ENCODE results near the gene FBXO15.
A peak's percentile ranks its signal among the peaks of the same experiment; 100 is the strongest.

Gene FBXO15

DNA sequence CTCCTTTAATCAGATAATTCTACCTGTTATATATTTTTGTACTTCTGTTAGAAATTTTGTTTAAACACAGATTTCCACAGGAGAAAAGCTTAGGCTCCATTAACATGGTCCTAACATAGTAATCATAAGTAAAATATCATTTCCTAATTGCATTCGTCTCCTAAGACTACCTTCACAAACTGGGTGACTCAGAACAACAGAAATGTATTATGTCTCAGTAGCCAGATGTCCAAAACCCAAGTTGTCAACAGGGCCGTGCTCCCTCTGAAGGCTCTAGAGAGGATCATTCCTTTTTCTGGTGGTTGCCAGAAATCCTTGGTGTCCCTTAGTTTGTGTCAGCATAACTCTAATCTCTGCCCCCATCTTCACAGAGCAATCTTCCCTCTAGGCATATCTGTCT, 5.4 kb downstream of the FBXO15 start:
- no peak overlapping the region for H3K4me3 Mint-ChIP-seq
- peaks cover 7% of the 10 kb centered on the region for H3K27me3 Mint-ChIP-seq
- no peak overlapping the region for H3K27ac Mint-ChIP-seq
- H3K9me3 Mint-ChIP-seq, result no peaks in the 10 kb centered on the region
- intact Hi-C loops (cut with micrococcal nuclease), result no loop called here
- H3K4me1 Mint-ChIP-seq (ENCODE audit: low read depth), result peaks cover 28% of the 10 kb centered on the region
- H3K36me3 Mint-ChIP-seq (ENCODE audit: low read depth), result no peaks in the 10 kb centered on the region

DNA sequence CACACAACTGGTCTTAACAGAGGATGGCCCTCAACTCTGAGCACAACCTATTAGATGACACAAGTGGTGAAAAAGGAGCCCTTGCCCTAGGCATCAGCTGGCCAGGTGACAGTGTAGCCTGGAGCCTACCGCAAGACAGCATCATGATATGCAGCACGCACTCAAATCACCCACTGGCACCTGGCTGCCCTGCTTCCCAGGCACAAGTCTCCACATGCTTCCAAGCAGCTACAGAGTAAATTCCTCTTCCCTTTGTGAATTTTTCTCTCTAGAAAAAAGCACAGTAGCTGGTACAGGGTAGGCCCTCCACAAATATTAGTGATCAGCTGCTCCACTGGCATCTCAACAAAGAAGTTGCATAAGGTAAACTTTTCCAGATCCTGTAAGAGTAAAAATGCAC, 6.0 kb downstream of the FBXO15 start:
- peaks cover 6% of the 10 kb centered on the region for H3K27me3 Mint-ChIP-seq
- H3K4me3 Mint-ChIP-seq, result no peak overlapping the region
- H3K36me3 Mint-ChIP-seq (ENCODE audit: low read depth), result no peaks in the 10 kb centered on the region
- H3K4me1 Mint-ChIP-seq (ENCODE audit: low read depth), result peaks cover 24% of the 10 kb centered on the region
- no peak overlapping the region for H3K27ac Mint-ChIP-seq
- H3K9me3 Mint-ChIP-seq, result no peaks in the 10 kb centered on the region
- intact Hi-C loops (cut with micrococcal nuclease), result no loop called here

DNA sequence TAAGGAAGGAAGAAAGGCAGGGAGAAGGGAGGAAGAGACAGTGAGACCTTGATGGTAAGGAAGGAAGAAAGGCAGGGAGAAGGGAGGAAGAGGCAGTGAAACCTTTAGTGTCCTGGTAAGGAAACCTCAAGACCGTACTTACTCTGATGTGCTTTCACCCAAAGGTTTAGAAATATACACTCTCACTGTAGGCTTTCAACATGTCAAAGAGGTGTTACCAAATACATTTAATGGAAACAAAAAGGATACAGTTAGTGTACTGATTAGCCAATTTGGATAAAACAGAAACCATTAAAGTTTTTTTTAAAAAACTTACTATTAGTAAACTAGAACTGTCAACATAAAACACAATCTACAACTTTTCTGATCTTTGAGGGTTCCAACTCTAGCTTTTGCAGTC, 7.1 kb downstream of the FBXO15 start:
- Mint-ChIP-seq H3K4me1 (ENCODE audit: low read depth) (peaks cover 24% of the 10 kb centered on the region), H3K4me3 (no peak overlapping the region), H3K9me3 (no peaks in the 10 kb centered on the region), H3K36me3 (ENCODE audit: low read depth) (no peaks in the 10 kb centered on the region), H3K27ac (peak overlapping the region; percentile 3), H3K27me3 (peaks cover 6% of the 10 kb centered on the region)
- intact Hi-C loops (cut with micrococcal nuclease), result no loop called here

DNA sequence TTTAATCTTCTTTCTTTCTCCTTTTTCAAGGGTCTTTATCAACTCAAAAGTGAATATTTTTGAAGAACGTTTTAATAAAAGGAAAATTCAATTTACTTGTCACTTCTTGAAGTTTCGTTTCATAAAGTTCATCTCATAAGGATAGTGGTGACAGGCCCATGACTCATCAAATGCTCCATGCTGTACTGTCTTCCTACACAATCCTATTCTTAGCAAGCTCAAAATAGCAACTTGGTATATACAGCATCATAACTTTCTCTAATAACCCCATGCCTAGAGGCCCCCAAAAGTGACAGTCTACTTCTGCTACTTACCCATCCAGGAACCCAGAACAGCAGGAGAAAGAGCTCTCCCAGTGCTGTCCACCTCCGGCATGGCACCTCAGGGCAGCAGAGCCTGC, 7.7 kb downstream of the FBXO15 start:
- Mint-ChIP-seq H3K36me3 (ENCODE audit: low read depth) (no peaks in the 10 kb centered on the region), H3K9me3 (no peaks in the 10 kb centered on the region), H3K4me3 (no peak overlapping the region), H3K27ac (peak overlapping the region; percentile 3), H3K27me3 (peaks cover 6% of the 10 kb centered on the region), H3K4me1 (ENCODE audit: low read depth) (peaks cover 24% of the 10 kb centered on the region)
- intact Hi-C loops (cut with micrococcal nuclease), result no loop called here

DNA sequence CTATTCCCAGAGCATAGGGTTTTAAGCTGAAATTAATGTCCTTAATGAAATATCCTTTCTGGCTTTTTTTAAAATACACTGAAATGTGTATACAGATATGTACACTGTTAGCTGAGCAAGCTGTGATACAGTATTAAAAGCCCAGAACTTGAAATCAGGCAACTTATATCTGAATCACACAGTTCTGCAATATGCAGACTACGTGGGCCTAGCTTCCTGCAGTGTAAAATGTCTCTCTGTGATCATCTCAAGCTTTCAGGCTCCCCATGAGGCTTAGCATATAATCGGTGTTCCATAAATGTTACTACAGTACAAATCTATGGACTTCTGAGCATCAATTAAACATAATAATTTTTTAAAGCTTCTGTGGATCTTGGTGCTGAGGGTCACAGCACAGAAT, 8.2 kb downstream of the FBXO15 start:
- H3K27ac Mint-ChIP-seq, result peak overlapping the region; percentile 53

DNA sequence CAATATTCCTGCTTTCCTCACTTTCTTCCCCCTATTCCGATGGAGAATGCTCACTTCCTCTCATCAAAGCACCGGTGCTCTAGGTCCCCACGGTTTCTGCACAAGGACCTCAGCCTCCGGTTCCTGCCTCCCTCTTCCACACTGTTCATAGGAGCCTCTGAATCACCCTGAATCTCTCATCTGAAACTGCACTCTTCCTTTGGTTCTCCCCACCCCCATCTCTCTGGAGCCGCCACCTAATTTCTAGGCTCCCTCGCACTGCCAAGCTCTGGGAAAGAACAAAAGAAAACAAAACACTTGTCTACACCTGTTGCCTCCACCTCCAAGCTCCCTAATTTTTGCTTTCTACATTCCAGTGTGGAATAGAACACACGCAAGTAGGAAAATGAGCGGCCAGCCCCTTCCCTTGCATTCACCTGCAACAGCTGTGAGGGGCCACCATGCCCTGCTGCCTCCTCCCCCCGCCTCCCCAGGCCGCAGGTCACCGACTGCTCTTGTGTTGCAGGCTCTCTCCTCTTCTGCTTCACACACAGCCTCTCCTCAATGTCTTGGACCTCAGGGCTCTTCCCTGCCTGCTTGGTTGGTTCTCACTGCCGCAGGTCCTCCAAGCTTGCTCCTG, 9.6 kb downstream of the FBXO15 start:
- Mint-ChIP-seq H3K4me3 (no peak overlapping the region), H3K36me3 (ENCODE audit: low read depth) (no peaks in the 10 kb centered on the region), H3K4me1 (ENCODE audit: low read depth) (peaks cover 24% of the 10 kb centered on the region), H3K27ac (no peak overlapping the region), H3K9me3 (no peaks in the 10 kb centered on the region), H3K27me3 (peaks cover 6% of the 10 kb centered on the region)
- intact Hi-C loops (cut with micrococcal nuclease), result no loop called here

More for the DNA sequence above, 8.2 kb downstream of the FBXO15 start:
- Mint-ChIP-seq H3K4me3 (no peak overlapping the region), H3K36me3 (ENCODE audit: low read depth) (no peaks in the 10 kb centered on the region), H3K4me1 (ENCODE audit: low read depth) (peaks cover 24% of the 10 kb centered on the region), H3K9me3 (no peaks in the 10 kb centered on the region), H3K27me3 (peaks cover 6% of the 10 kb centered on the region)
- intact Hi-C loops (cut with micrococcal nuclease), result no loop called here

DNA sequence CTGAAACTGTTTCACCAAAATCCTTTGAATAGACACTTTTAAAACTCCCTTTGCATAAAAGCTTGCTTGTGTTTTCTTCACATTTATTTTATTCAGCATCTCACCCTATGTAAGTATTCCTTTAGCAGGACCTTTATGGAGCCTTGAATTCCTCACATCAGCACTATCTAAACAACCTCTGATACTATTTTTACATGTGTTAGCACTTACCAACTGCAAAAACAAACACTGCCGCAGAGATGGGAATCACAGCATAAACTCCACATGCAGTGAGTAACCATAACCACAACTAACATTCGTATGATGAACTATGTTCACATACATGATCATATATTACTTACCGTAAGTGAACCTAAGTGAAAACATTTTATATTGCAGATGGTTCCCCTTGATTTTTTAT, 15.4 kb downstream of the FBXO15 start:
- peaks cover 4% of the 10 kb centered on the region for H3K27me3 Mint-ChIP-seq
- H3K36me3 Mint-ChIP-seq (ENCODE audit: low read depth), result no peaks in the 10 kb centered on the region
- intact Hi-C loops (cut with micrococcal nuclease), result no loop called here
- no peak overlapping the region for H3K4me3 Mint-ChIP-seq
- no peaks in the 10 kb centered on the region for H3K9me3 Mint-ChIP-seq
- H3K27ac Mint-ChIP-seq, result no peak overlapping the region
- no peaks in the 10 kb centered on the region for H3K4me1 Mint-ChIP-seq (ENCODE audit: low read depth)

DNA sequence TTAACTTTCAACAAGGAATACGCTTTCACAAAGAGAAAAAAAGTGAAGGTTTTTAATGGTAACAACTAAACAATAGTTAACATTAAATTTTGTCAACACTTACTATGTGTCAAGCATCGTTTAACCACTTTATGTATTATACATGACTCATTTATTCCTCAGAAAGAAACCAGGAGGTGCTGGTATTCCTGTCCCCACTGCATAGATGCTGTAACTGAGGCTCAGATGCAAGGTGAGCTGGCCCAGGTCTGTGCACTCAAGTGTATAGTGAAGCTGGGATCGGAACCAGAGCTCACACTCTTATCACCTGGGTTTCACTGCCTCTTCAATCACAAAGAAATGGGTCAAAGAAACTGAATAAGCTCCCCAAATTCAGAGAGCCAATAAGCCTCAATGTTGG, 16.5 kb downstream of the FBXO15 start:
- no peak overlapping the region for H3K4me3 Mint-ChIP-seq
- H3K27ac Mint-ChIP-seq, result no peak overlapping the region
- no peaks in the 10 kb centered on the region for H3K4me1 Mint-ChIP-seq (ENCODE audit: low read depth)
- intact Hi-C loops (cut with micrococcal nuclease), result no loop called here
- H3K36me3 Mint-ChIP-seq (ENCODE audit: low read depth), result no peaks in the 10 kb centered on the region
- H3K27me3 Mint-ChIP-seq, result peaks cover 3% of the 10 kb centered on the region
- H3K9me3 Mint-ChIP-seq, result no peaks in the 10 kb centered on the region

DNA sequence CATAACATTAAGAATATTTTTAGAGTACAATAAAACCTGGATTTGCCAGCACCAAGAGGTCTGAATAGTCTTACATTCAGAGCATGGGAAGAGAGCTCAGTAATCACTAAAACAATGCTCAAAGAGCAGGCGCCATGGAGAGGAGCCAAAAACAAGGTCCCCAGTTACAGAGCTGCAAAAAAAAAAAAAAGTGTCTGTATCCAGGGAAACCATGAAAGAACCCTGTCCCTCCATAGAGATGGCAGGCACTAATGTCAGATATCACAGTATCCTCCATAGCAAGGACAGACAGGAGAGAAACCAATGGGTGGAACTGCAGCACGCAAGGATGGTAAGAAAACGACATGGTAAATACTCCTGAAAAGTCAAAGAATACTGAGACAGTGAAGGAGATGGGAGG, 19.5 kb downstream of the FBXO15 start:
- H3K36me3 Mint-ChIP-seq (ENCODE audit: low read depth), result no peaks in the 10 kb centered on the region
- no peaks in the 10 kb centered on the region for H3K9me3 Mint-ChIP-seq
- no peak overlapping the region for H3K4me3 Mint-ChIP-seq
- H3K27me3 Mint-ChIP-seq, result peaks cover 3% of the 10 kb centered on the region
- H3K27ac Mint-ChIP-seq, result no peak overlapping the region
- intact Hi-C loops (cut with micrococcal nuclease), result no loop called here
- no peaks in the 10 kb centered on the region for H3K4me1 Mint-ChIP-seq (ENCODE audit: low read depth)

DNA sequence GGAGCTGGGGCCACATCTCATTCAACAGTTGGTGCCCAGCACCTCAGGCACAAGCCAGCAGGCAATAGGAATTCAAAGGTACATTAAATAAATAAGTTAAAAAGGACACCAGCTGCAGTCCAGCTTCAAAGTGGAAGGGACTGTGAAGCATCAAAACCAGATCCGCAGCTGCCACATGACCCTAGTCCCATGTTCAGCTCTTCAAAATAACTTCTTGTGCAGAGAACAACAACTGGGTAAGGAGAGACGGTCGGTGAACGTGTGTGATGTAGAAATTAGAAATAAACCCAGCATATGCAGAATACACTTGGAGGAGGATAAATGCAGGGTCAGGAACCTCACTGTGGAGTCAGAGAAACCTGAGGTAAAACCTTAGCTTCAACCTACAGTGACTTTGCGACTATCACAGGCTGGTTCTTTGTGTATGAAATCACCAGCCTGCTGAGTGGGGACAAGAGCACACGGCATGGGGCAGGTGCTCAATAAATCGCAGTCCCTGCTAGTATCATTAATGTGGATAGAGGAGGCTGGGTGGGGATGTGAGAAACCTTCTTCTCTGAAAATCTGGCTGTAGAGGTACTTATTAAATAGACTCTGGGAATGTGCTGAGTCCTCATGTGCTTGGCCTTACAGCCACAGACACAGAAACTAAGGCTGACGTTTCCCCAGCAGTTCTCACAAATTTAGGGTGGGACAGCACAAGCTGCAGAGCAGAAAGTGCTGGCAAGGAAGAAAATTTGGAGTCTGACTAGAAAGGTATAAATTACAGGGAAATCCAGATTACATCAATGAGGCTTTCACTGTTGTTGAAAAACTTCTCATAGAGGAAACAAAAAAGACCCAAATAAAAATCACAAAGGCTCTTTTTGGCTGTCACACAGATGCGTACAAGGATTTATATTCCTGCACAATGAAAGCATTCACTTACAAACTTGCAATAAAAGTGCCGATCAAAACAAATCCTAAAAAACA, 20.7 kb downstream of the FBXO15 start:
- intact Hi-C loops (cut with micrococcal nuclease), result no loop called here
- H3K27me3 Mint-ChIP-seq, result peaks cover 5% of the 10 kb centered on the region
- H3K9me3 Mint-ChIP-seq, result no peaks in the 10 kb centered on the region
- H3K4me3 Mint-ChIP-seq, result no peak overlapping the region
- no peak overlapping the region for H3K27ac Mint-ChIP-seq
- no peaks in the 10 kb centered on the region for H3K4me1 Mint-ChIP-seq (ENCODE audit: low read depth)
- H3K36me3 Mint-ChIP-seq (ENCODE audit: low read depth), result no peaks in the 10 kb centered on the region

DNA sequence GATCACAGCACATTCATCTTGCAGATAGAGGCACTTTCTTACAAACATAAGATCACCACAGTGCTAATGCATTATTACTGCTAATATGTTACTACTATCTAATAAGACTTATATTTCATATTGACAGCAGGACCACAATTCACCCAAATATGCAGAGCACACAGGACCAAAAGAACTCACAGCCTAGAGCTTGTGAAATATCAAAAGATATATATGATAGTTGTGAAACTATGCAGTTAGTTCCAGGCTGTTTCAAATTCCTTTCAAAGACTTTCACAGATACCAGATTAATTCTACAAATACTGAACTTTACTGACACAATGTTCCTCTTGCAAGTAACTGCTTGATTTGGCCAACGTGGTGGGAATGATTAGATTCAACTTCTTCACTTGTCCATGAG, 23.0 kb downstream of the FBXO15 start:
- no peak overlapping the region for H3K4me3 Mint-ChIP-seq
- no peaks in the 10 kb centered on the region for H3K36me3 Mint-ChIP-seq (ENCODE audit: low read depth)
- no peak overlapping the region for H3K27ac Mint-ChIP-seq
- H3K4me1 Mint-ChIP-seq (ENCODE audit: low read depth), result no peaks in the 10 kb centered on the region
- intact Hi-C loops (cut with micrococcal nuclease), result no loop called here
- H3K27me3 Mint-ChIP-seq, result peaks cover 6% of the 10 kb centered on the region
- H3K9me3 Mint-ChIP-seq, result no peaks in the 10 kb centered on the region

DNA sequence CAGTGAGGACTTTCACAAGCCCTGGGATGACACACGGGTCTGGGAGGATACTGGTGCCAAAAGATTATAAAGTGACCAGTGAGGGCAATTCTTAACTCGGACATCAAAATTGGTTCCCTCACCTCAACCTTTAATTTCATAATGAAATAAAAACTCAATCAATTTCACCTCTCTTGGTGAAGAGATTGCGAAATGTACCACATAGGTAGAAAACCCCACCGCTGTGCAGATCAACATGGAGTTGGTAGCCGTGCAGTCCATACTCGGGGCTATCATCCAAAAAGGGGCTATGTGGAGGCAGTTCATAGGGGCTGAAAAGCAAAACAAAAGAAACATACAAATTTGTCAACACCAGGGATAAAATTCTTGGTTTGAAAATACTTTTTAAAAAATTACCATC, 24.4 kb downstream of the FBXO15 start:
- Mint-ChIP-seq H3K27ac (no peak overlapping the region), H3K4me3 (no peak overlapping the region), H3K27me3 (peaks cover 7% of the 10 kb centered on the region), H3K9me3 (no peaks in the 10 kb centered on the region), H3K4me1 (ENCODE audit: low read depth) (no peaks in the 10 kb centered on the region), H3K36me3 (ENCODE audit: low read depth) (no peaks in the 10 kb centered on the region)
- intact Hi-C loops (cut with micrococcal nuclease), result no loop called here

DNA sequence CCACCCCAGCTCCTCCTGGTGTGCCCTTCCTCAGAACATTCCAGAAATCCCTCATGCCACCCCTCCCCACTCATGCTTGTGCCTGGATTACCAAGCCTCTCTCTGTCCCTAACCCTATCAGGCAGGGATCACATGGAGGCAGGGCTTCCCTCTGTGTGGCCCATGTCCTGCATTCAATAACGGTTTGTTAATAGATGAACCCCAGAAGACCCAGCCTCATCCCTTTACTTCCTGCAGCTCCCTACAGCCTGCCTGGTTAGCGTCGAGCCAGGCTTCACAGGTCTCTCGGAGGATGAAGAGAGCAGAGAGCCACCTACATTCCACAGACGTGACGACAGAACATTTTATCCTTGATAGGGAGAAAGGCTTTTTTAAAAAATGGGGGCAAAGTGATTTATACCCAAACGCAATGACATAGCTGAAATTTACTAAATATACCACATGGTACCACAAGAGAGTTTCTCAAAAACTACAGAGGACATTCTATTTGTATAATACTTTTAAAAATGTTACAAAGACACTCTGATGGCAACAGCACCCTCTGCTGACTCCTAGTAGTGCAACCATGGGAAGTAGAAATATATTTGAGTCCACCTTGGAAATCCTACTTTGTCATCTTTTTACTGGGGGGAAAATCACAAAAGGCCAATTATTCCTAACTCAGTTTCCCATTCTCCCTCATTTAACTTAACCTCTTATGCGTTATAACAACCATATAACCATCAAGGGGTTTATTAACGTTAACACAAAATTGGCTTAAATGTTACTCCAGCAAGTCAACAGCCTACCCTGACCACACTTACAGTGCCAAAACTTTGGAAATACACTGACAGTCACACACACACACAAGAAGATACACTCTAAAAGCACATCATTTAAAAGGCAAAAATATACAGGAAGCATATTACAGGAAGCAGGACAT, 30.7 kb downstream of the FBXO15 start:
- H3K4me3 Mint-ChIP-seq, result no peak overlapping the region
- H3K4me1 Mint-ChIP-seq (ENCODE audit: low read depth), result no peaks in the 10 kb centered on the region
- no peak overlapping the region for H3K27ac Mint-ChIP-seq
- no peaks in the 10 kb centered on the region for H3K36me3 Mint-ChIP-seq (ENCODE audit: low read depth)
- intact Hi-C loops (cut with micrococcal nuclease), result loop anchor here (5.0 kb wide), 1 partner anchor 75 kb away; no protein-coding TSS in a partner anchor
- H3K27me3 Mint-ChIP-seq, result peaks cover 5% of the 10 kb centered on the region
- H3K9me3 Mint-ChIP-seq, result peaks cover 9% of the 10 kb centered on the region

DNA sequence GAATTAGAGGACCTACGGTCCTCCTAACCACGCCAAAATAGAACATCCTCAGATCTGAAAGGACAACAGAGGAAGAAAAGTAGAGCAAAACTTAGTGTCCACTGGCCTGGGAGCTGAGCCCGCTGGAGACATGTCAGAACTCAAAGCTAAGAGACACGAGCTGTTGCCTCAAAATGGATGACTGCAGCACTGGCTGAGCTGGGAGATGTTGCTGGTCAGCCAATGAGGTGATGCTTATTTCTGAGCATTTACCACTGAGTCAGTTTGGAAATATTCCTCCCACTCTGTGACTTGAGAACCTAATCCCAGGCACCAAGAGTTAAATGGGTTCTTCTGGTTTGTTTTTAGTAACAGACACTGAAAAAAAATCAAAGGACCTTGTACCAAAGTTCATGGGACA, 32.6 kb downstream of the FBXO15 start:
- Mint-ChIP-seq H3K27ac (no peak overlapping the region), H3K9me3 (peaks cover 10% of the 10 kb centered on the region), H3K27me3 (peaks cover 4% of the 10 kb centered on the region), H3K36me3 (ENCODE audit: low read depth) (no peaks in the 10 kb centered on the region), H3K4me1 (ENCODE audit: low read depth) (no peaks in the 10 kb centered on the region), H3K4me3 (no peak overlapping the region)
- intact Hi-C loops (cut with micrococcal nuclease), result loop anchor here (5.0 kb wide), 1 partner anchor 73 kb away; no protein-coding TSS in a partner anchor
